WERI-Rb-1 (cell line): Measurements from ENCODE around the gene BFSP1.

Experiments
- DNase-seq: peaks from one replicate; pipeline ENCODE4 v3.0.0-alpha.2; 2020
- H3K27ac ChIP-seq: fragments of 250-450 bp; sonication (Bioruptor Pico); 2 replicates; pipeline ENCODE4 v1.5.1; 2020; ENCODE audit warnings: mild to moderate bottlenecking, moderate library complexity
- H3K27me3 ChIP-seq: fragments of 250-450 bp; sonication (Bioruptor Pico); 2 replicates; pipeline ENCODE4 v1.5.1; 2021; ENCODE audit warnings: mild to moderate bottlenecking, low read depth, moderate library complexity; ENCODE audit not compliant: insufficient read depth, severe bottlenecking
- H3K36me3 ChIP-seq: fragments of 250-450 bp; sonication (Bioruptor Pico); 2 replicates; pipeline ENCODE4 v1.5.1; 2020; ENCODE audit warnings: mild to moderate bottlenecking, moderate library complexity
- H3K4me3 ChIP-seq: 2 replicates; pipeline ENCODE4 v1.5.1; 2011; ENCODE audit warnings: low read depth, mild to moderate bottlenecking, control low read depth, low read length
- H3K9me3 ChIP-seq: fragments of 250-450 bp; sonication (Bioruptor Pico); 2 replicates; pipeline ENCODE4 v1.5.1; 2021; ENCODE audit warnings: mild to moderate bottlenecking, moderate library complexity; ENCODE audit not compliant: severe bottlenecking
- CTCF ChIP-seq: IDR thresholded peaks from 2 replicates; pipeline ENCODE4 v1.5.1; 2011; ENCODE audit warnings: low read depth, mild to moderate bottlenecking, control low read depth, inconsistent platforms, low read length

The BFSP1 gene

DNA sequence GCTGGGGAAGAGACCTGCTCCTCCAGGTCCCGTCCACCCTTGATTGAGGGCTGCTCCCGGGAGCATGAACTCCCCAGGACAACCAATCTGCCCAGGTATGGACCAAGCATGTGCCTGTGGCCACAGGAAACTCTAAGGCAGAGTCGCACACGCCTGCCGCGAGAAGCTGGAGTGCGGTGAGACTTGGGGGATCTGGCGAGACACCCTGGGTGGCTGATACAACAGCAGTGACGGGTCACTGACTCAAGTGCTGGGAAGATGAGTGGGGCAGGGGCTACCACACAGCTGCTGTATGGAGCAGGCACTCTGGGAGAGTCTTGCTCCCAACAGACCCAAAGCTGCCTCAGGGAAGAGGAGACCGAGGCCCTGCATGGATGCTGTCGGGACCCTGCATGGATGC is 40.1 kb downstream of the BFSP1 start:
- H3K4me3 ChIP-seq, result no peak overlapping the region
- no peaks in the 10 kb centered on the region for H3K27me3 ChIP-seq
- no peak for DNase-seq
- no peak overlapping the region for H3K27ac ChIP-seq
- no peak for TF ChIP-seq CTCF
- H3K36me3 ChIP-seq, result no peaks in the 10 kb centered on the region
- no peaks in the 10 kb centered on the region for H3K9me3 ChIP-seq

DNA sequence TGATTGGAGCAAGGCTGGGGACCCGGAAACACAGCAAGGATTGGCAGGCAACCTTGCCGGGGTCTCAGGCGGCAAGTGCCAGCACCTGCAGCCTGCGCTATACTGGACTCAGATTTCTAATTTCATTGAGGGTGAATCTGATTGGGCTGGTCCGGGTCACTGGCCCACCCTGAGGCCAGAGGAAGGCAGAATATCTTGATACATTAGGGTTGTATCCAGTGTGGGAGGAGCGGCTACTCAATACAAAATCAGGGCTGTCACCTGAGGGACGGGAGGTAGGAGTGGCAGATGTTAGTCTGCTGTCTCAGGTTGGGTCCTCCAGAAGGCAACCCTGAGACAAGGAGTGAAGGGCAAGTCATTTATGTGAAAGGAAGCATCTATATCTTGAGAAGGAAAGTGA is 40.7 kb downstream of the BFSP1 start:
- Histone ChIP-seq H3K27me3 (no peaks in the 10 kb centered on the region), H3K9me3 (no peaks in the 10 kb centered on the region), H3K36me3 (no peaks in the 10 kb centered on the region), H3K4me3 (no peak overlapping the region), H3K27ac (no peak overlapping the region)
- DNase-seq, result no peak
- TF ChIP-seq CTCF, result no peak

GRCh38 chr20:17488916-17489600 is 42.1 kb downstream of the BFSP1 start:
- Histone ChIP-seq H3K4me3 (no peak overlapping the region), H3K27ac (no peak overlapping the region), H3K27me3 (no peaks in the 10 kb centered on the region), H3K9me3 (no peaks in the 10 kb centered on the region), H3K36me3 (no peaks in the 10 kb centered on the region)
- no peak for DNase-seq
- TF ChIP-seq CTCF, result no peak

DNA sequence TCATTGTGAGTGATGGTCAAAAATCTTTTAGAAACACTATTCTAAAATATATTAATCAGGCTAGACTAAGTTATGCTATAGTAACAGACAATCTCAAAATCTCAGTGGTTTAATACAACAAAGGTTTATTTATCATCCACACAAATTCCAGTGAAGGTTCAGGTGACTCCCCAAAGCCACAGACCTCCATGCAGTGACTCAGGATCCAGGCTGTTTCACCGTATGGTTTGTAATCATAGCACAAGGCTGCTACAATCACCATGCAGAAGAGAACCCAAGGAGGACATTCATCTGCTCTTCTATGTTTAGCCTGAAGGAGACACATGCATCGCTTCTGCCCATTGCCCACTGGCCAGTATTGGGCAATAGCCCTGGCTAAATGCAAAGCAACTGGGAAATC is 46.2 kb downstream of the BFSP1 start:
- Histone ChIP-seq H3K27ac (no peak overlapping the region), H3K9me3 (no peaks in the 10 kb centered on the region), H3K4me3 (no peak overlapping the region), H3K27me3 (no peaks in the 10 kb centered on the region), H3K36me3 (no peaks in the 10 kb centered on the region)
- no peak for TF ChIP-seq CTCF
- DNase-seq, result no peak

DNA sequence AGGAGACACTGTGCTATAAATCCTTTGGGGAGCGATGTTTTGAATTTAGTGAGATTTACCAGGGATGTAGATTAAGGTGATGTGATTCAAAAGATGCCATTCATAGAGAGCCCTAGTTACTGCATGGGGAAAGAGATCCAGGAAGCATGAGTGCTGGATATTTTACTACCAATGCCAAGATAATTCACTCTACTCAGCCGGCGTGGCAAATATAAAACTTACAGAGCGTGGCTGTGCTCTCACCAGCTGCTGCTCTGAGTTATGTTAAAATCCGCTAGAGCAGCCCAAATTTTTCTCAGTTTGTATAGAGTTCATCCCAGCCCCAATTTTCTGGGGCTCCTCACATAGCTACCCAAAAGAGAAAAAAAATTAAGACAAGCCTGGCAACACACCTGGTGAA is 48.6 kb downstream of the BFSP1 start:
- H3K27me3 ChIP-seq, result no peaks in the 10 kb centered on the region
- no peak for TF ChIP-seq CTCF
- H3K9me3 ChIP-seq, result no peaks in the 10 kb centered on the region
- no peaks in the 10 kb centered on the region for H3K36me3 ChIP-seq
- no peak overlapping the region for H3K27ac ChIP-seq
- H3K4me3 ChIP-seq, result no peak overlapping the region
- no peak for DNase-seq

DNA sequence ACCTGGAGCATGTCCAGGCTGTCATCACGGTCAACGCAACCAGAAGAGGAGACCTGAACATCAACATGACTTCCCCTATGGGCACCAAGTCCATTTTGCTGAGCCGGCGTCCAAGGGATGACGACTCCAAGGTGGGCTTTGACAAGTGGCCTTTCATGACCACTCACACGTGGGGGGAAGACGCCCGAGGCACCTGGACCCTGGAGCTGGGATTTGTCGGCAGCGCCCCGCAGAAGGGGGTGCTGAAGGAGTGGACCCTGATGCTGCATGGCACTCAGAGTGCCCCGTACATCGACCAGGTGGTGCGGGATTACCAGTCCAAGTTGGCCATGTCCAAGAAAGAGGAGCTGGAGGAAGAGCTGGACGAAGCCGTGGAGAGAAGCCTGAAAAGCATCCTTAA is 49.5 kb downstream of the BFSP1 start:
- Histone ChIP-seq H3K36me3 (no peaks in the 10 kb centered on the region), H3K27ac (no peak overlapping the region), H3K27me3 (no peaks in the 10 kb centered on the region), H3K4me3 (no peak overlapping the region), H3K9me3 (no peaks in the 10 kb centered on the region)
- no peak for DNase-seq
- TF ChIP-seq CTCF, result no peak
